NCI-H1105 treated with DMSO at 0.1 percent for 48 hours (cell line): ENCODE measurements around the gene RACK1.

Experiments used
- DNase-seq: peaks from one replicate; lab custom pipeline; 2025; lab: John Stamatoyannopoulos, UW

RACK1 gene

GRCh38 chr5:181259974-181260719 lies 16.4 kb upstream of the RACK1 start:
- no peak for DNase-seq

GRCh38 chr5:181259283-181259682 lies 15.6 kb upstream of the RACK1 start:
- no peak for DNase-seq

DNA sequence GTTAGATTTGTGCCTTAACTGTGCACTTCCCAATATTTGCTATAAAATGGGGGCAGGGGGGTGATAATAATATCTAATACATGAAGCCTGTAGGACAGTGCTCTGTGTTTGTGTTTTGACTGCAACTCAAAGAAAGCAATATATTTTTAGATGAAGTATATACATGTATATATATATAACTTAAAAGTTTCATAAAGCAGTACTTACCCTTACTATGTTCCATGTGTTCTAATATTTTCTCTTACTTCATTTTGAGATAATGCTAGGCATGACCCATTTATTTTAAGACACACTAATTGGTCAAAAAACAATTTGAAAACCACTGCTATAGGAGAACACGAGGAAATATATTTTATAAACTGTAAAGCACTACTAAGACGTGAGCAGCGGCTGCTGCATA lies 14.9 kb upstream of the RACK1 start:
- DNase-seq: no peak

GRCh38 chr5:181255836-181256578 lies 12.3 kb upstream of the RACK1 start:
- no peak for DNase-seq

- no peak for DNase-seq
These were observed 11.6 kb upstream of the RACK1 start for GRCh38 chr5:181255276-181255675.

DNA sequence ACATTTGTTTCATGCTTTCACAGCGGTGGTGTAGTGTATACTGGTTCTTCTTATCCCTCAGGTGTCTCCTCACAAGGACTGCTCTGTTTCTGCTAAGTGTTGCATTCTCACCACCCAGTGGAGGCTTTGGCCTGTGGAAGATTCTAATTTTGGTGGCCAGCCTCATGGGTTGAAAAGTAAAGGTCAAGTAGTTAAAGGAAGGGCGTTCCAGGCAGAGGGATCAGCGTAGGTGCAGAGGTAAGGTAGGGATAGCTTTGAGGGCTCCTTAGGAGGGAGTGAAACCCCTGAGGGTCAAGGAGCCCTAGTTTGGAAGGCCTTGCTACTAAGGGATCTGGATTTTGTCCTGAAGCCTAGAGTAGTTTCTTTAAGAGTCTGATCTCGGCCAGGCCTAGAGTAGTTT lies 4.6 kb upstream of the RACK1 start:
- DNase-seq: no peak

DNA sequence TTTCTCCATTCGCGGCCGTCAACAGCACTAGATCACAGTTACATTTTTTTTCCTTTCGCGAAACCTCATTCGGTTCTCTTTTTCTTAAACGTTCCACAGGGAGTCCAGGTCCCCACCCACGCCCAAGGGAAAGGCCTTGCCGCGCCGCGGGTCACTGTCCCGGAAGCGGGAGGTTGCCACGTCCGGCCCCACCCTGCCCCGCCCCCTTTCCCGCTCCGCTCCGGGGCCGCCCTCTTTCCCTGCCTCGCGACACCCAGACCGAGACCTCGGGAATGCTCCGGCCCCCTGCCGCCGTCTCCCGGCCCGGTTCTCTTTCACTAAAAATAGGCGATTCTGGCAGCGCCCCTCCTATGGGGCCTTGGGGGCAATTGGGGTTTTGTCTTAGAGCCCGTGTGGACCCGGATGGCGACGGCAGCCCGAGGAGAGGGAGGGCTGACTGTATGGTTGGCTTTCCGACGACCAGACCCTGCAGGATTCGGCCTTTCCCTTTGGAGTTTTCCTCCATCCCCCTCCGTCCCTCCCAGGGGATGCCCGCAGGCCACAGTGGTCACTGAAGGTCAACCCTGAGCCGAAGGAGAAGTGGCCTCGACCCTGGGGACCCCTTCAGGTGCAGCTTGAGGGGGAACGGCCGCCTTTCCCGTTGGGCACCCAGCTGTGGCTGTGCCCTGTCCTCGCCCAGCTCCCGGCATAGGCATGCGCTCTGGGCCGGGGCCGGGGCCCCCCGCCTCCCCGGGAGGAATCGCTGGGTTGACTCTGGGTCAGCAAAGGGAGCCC lies 2.8 kb upstream of the RACK1 start:
- DNase-seq: no peak

DNA sequence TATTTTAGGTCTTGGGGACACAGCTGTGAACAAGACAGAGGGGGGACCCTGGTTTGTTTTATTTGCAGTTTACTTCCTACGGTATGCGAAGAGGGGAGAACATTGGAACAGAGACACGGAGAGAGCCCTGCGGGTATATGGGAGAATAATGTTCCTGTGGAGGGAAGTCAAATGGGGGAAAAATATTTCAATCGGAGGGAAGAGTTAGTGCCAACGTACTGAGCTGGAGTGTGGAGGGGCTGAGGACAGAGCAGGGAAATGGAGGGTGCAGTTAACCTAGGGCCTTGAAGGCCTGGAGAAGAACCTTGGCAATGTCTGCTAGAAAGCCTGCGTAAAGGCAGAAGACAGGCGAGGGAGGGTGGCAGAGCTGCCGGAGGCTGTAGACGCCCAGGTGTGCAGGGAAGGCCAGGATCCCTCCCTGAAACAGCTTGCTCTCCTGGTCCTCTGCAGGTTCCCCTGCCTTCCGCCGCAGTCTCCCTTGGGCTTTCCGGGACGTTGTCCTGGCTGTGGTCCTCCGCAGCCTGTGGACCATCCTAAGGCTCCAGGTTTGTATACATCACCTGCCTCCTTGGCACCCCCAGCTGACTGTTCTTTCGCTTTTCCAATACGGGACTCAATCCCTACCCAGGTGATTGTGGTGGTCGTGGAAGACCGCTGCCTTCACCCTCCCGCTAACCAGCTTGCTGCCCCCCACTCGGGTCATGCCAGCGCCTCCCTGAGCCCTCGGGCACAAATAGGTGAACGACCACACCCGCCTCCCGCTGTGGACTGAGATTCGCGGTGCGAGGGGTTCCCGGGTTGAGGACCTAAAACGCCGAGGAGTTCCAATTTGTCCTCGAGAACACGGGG lies 1.9 kb upstream of the RACK1 start:
- DNase-seq: no peak

- DNase-seq: no peak
These were observed 615 bp downstream of the RACK1 start for GRCh38 chr5:181243018-181243563.

GRCh38 chr5:181242031-181242451 lies 1.7 kb downstream of the RACK1 start:
- no peak for DNase-seq

GRCh38 chr5:181241393-181241975 lies 2.2 kb downstream of the RACK1 start:
- DNase-seq: no peak

- no peak for DNase-seq
These were observed 4.5 kb downstream of the RACK1 start for GRCh38 chr5:181239062-181239663.

- no peak for DNase-seq
These were observed 5.8 kb downstream of the RACK1 start for GRCh38 chr5:181237729-181238385.

DNA sequence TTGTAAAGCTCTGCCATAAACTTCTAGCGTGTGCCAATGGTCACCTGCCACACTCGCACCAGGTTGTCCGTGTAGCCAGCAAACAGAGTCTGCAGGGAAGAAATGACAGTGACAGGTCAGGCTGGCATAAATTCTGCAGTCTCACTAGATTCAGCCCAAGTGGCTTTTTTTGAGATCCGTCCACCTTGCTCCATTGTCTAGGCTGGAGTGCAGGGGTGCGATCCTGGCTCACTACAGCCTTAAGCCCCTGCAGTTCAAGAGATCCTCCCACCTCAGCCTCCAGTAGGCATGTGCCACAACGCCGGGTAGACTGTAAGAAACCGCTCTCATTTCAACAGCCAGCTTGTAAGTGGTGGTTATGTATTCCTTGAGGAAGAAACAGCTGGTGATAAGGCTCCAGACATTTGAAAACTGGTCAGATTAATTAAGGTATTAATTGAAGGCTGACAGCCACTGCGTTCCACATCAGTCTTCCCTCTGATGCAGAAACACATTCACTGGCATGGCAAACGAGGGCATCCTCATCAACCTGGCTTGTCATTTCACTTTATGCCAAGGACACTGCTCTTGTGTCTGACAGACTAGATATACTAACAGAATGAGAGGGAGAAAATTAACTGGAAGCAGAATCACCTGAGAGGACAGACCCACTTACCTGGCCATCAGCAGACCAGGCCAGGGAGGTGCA lies 6.6 kb downstream of the RACK1 start:
- DNase-seq: no peak

DNA sequence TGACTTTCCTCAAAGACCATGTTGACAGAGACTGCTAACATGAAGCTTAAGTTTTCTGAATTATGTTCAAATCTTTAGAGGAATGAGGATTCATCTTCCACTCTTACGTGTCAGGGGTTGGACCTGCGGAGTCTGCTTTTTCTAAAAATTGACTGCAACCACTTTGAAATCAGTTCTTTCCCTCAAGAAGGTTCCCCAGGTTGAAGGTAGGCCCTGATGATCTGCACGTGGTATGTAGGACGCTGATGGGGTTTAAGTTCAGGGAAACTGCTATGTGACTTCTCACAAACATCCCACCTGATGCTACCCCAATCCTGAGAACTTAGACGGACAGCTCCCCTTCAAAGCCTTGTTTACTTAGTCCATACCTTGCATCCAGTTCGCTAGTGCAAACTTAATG lies 7.2 kb downstream of the RACK1 start:
- no peak for DNase-seq

GRCh38 chr5:181235689-181236366 lies 7.9 kb downstream of the RACK1 start:
- no peak for DNase-seq

DNA sequence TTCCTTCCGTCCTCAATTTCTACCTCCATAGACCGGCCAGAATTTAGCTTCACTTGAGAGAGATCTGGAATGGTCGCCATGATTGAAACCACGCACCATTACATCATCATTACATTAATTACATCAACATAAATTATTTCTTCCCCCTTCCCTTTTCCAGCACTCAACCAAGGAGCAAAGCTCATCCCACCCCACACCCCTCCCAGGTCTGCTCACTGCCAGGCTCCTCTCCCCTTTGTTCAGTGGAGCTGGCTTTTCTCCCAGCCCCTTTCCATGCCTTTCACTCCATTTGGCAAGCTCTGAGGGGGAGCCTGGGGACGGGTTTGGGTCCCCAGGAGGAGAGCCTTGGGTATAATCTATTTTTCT lies 8.4 kb downstream of the RACK1 start:
- no peak for DNase-seq

- DNase-seq: no peak
These were observed 9.0 kb downstream of the RACK1 start for GRCh38 chr5:181234455-181235306.
